ENCODE data around the gene OR13C3. TPM values are rescaled to one million over a fixed set of nuclear protein-coding genes. Genes with fewer than 3 reads are reported as not detected.
"Not testable (repeated sequence)": the region's sequence is repeated elsewhere in the genome, so short reads cannot be mapped to it uniquely, and the experiment has no call there.

OR13C3 gene
- total RNA-seq = not detected

GRCh38 chr9:104536756-104537155 lies at the start of gene OR13C3:
TSS of gene OR13C3 (minus strand) at chr9:104536856. CDS start at chr9:104536723, 133 bp downstream.
- no peaks in the 10 kb centered on the region for H3K36me3 Mint-ChIP-seq (ENCODE audit: low read depth)
- H3K9me3 Mint-ChIP-seq = no peaks in the 10 kb centered on the region
- no peaks in the 10 kb centered on the region for H3K27me3 Mint-ChIP-seq
- no peaks in the 10 kb centered on the region for H3K4me1 Mint-ChIP-seq
- CTCF ChIA-PET = no interaction called here
- H3K27ac Mint-ChIP-seq = no peak within 1 kb of the TSS
- no peak for DNase-seq
- no peak within 1 kb of the TSS for H3K4me3 Mint-ChIP-seq
- POLR2A ChIA-PET = no interaction called here

- no peak for DNase-seq
- H3K27me3 Mint-ChIP-seq = no peaks in the 10 kb centered on the region
- no peaks in the 10 kb centered on the region for H3K9me3 Mint-ChIP-seq
- no peaks in the 10 kb centered on the region for H3K36me3 Mint-ChIP-seq (ENCODE audit: low read depth)
- CTCF ChIA-PET = no interaction called here
- H3K4me3 Mint-ChIP-seq = no peak overlapping the region
- POLR2A ChIA-PET = no interaction called here
- no peaks in the 10 kb centered on the region for H3K4me1 Mint-ChIP-seq
- H3K27ac Mint-ChIP-seq = no peak overlapping the region
Measured at GRCh38 chr9:104580562-104580961, 43.9 kb upstream of the OR13C3 start.

- H3K4me1 Mint-ChIP-seq = no peaks in the 10 kb centered on the region
- ChIA-PET CTCF (no interaction called here), POLR2A (no interaction called here)
- H3K4me3 Mint-ChIP-seq = no peak overlapping the region
- no peaks in the 10 kb centered on the region for H3K27me3 Mint-ChIP-seq
- DNase-seq = no peak
- no peaks in the 10 kb centered on the region for H3K9me3 Mint-ChIP-seq
- no peak overlapping the region for H3K27ac Mint-ChIP-seq
- no peaks in the 10 kb centered on the region for H3K36me3 Mint-ChIP-seq (ENCODE audit: low read depth)
Measured at GRCh38 chr9:104577263-104577662, 40.6 kb upstream of the OR13C3 start.

- H3K9me3 Mint-ChIP-seq = no peaks in the 10 kb centered on the region
- no peaks in the 10 kb centered on the region for H3K4me1 Mint-ChIP-seq
- no peak for DNase-seq
- H3K27ac Mint-ChIP-seq = no peak overlapping the region
- no peaks in the 10 kb centered on the region for H3K36me3 Mint-ChIP-seq (ENCODE audit: low read depth)
- POLR2A ChIA-PET = no interaction called here
- CTCF ChIA-PET = no interaction called here
- no peaks in the 10 kb centered on the region for H3K27me3 Mint-ChIP-seq
- H3K4me3 Mint-ChIP-seq = no peak overlapping the region
Measured at GRCh38 chr9:104575456-104575855, 38.8 kb upstream of the OR13C3 start.

GRCh38 chr9:104572612-104573011 lies 36.0 kb upstream of the OR13C3 start:
- peaks cover 4% of the 10 kb centered on the region for H3K9me3 Mint-ChIP-seq
- H3K4me3 Mint-ChIP-seq = no peak overlapping the region
- H3K27ac Mint-ChIP-seq = no peak overlapping the region
- DNase-seq = no peak
- H3K4me1 Mint-ChIP-seq = no peaks in the 10 kb centered on the region
- no peaks in the 10 kb centered on the region for H3K36me3 Mint-ChIP-seq (ENCODE audit: low read depth)
- ChIA-PET CTCF (no interaction called here), POLR2A (no interaction called here)
- no peaks in the 10 kb centered on the region for H3K27me3 Mint-ChIP-seq

GRCh38 chr9:104568868-104569267 lies 32.2 kb upstream of the OR13C3 start, which contains the start of gene OR13C8:
TSS of gene OR13C8 (plus strand) at chr9:104569168. CDS start at chr9:104569168, 0 bp downstream.
- Mint-ChIP-seq H3K4me1 (no peaks in the 10 kb centered on the region), H3K36me3 (ENCODE audit: low read depth) (no peaks in the 10 kb centered on the region), H3K4me3 (no peak within 1 kb of the TSS), H3K27me3 (no peaks in the 10 kb centered on the region), H3K9me3 (peaks cover 4% of the 10 kb centered on the region), H3K27ac (no peak within 1 kb of the TSS)
- no peak for DNase-seq
- ChIA-PET POLR2A (no interaction called here), CTCF (no interaction called here)

GRCh38 chr9:104564358-104564757 lies 27.7 kb upstream of the OR13C3 start:
- no peaks in the 10 kb centered on the region for H3K4me1 Mint-ChIP-seq
- no peaks in the 10 kb centered on the region for H3K36me3 Mint-ChIP-seq (ENCODE audit: low read depth)
- POLR2A ChIA-PET = no interaction called here
- no peaks in the 10 kb centered on the region for H3K27me3 Mint-ChIP-seq
- H3K4me3 Mint-ChIP-seq = no peak overlapping the region
- CTCF ChIA-PET = interaction anchor here (0.6 kb wide), 1 partner anchor 173 kb away, joined by 4 read pairs; no protein-coding TSS in a partner anchor
- no peak for DNase-seq
- H3K9me3 Mint-ChIP-seq = no peaks in the 10 kb centered on the region
- no peak overlapping the region for H3K27ac Mint-ChIP-seq

GRCh38 chr9:104556830-104557634 lies 20.4 kb upstream of the OR13C3 start:
- Mint-ChIP-seq H3K27me3 (no peaks in the 10 kb centered on the region), H3K4me1 (no peaks in the 10 kb centered on the region), H3K27ac (no peak overlapping the region), H3K4me3 (no peak overlapping the region), H3K36me3 (ENCODE audit: low read depth) (no peaks in the 10 kb centered on the region), H3K9me3 (peaks cover 3% of the 10 kb centered on the region)
- CTCF ChIA-PET = no interaction called here
- no peak for DNase-seq
- POLR2A ChIA-PET = no interaction called here

GRCh38 chr9:104555521-104555920 lies 18.9 kb upstream of the OR13C3 start:
- H3K36me3 Mint-ChIP-seq (ENCODE audit: low read depth) = no peaks in the 10 kb centered on the region
- peaks cover 3% of the 10 kb centered on the region for H3K9me3 Mint-ChIP-seq
- ChIA-PET POLR2A (no interaction called here), CTCF (no interaction called here)
- H3K4me1 Mint-ChIP-seq = no peaks in the 10 kb centered on the region
- DNase-seq = no peak
- H3K4me3 Mint-ChIP-seq = no peak overlapping the region
- H3K27ac Mint-ChIP-seq = no peak overlapping the region
- no peaks in the 10 kb centered on the region for H3K27me3 Mint-ChIP-seq

- no peaks in the 10 kb centered on the region for H3K4me1 Mint-ChIP-seq
- H3K27ac Mint-ChIP-seq = no peak overlapping the region
- ChIA-PET CTCF (no interaction called here), POLR2A (no interaction called here)
- H3K4me3 Mint-ChIP-seq = no peak overlapping the region
- no peaks in the 10 kb centered on the region for H3K36me3 Mint-ChIP-seq (ENCODE audit: low read depth)
- no peaks in the 10 kb centered on the region for H3K27me3 Mint-ChIP-seq
- peaks cover under 1% of the 10 kb centered on the region for H3K9me3 Mint-ChIP-seq
- DNase-seq = no peak
Measured at GRCh38 chr9:104553261-104553660, 16.6 kb upstream of the OR13C3 start.

- H3K9me3 Mint-ChIP-seq = no peaks in the 10 kb centered on the region
- ChIA-PET CTCF (no interaction called here), POLR2A (no interaction called here)
- H3K27me3 Mint-ChIP-seq = no peaks in the 10 kb centered on the region
- H3K4me1 Mint-ChIP-seq = no peaks in the 10 kb centered on the region
- no peak overlapping the region for H3K27ac Mint-ChIP-seq
- H3K4me3 Mint-ChIP-seq = no peak overlapping the region
- no peaks in the 10 kb centered on the region for H3K36me3 Mint-ChIP-seq (ENCODE audit: low read depth)
- DNase-seq = no peak
Measured at GRCh38 chr9:104544644-104545043, 8.0 kb upstream of the OR13C3 start.

- H3K27me3 Mint-ChIP-seq = no peaks in the 10 kb centered on the region
- no peaks in the 10 kb centered on the region for H3K9me3 Mint-ChIP-seq
- no peaks in the 10 kb centered on the region for H3K4me1 Mint-ChIP-seq
- ChIA-PET CTCF (no interaction called here), POLR2A (no interaction called here)
- H3K4me3 Mint-ChIP-seq = no peak overlapping the region
- H3K36me3 Mint-ChIP-seq (ENCODE audit: low read depth) = no peaks in the 10 kb centered on the region
- no peak for DNase-seq
- H3K27ac Mint-ChIP-seq = no peak overlapping the region
Measured at GRCh38 chr9:104539275-104539674, 2.6 kb upstream of the OR13C3 start.

GRCh38 chr9:104527109-104527508 lies 9.5 kb downstream of the OR13C3 start, which contains the start of gene OR13C4:
TSS of gene OR13C4 (minus strand) at chr9:104527209. CDS start at chr9:104527209, 0 bp downstream.
- no peaks in the 10 kb centered on the region for H3K4me1 Mint-ChIP-seq
- H3K36me3 Mint-ChIP-seq (ENCODE audit: low read depth) = no peaks in the 10 kb centered on the region
- ChIA-PET CTCF (no interaction called here), POLR2A (no interaction called here)
- no peaks in the 10 kb centered on the region for H3K27me3 Mint-ChIP-seq
- H3K4me3 Mint-ChIP-seq = no peak within 1 kb of the TSS
- no peak within 1 kb of the TSS for H3K27ac Mint-ChIP-seq
- no peaks in the 10 kb centered on the region for H3K9me3 Mint-ChIP-seq
- DNase-seq = no peak

- H3K27ac Mint-ChIP-seq; H3K27me3 Mint-ChIP-seq; H3K4me1 Mint-ChIP-seq; CTCF ChIA-PET; POLR2A ChIA-PET; H3K4me3 Mint-ChIP-seq; DNase-seq; H3K9me3 Mint-ChIP-seq; H3K36me3 Mint-ChIP-seq (ENCODE audit: low read depth): not testable (repeated sequence)
Measured at GRCh38 chr9:104520241-104520640, 16.4 kb downstream of the OR13C3 start.
